K562 (cell line): ENCODE results near the gene PIH1D1. TPM values are rescaled to one million over a fixed set of nuclear protein-coding genes. Genes with fewer than 3 reads are reported as not detected.
A peak's percentile ranks its signal among the peaks of the same experiment; 100 is the strongest.

ENCODE experiments used
- CHD1 ChIP-seq: fragments of 200-600 bp; sonication (generic); IDR thresholded peaks from one replicate; pipeline ENCODE4 v1.6.1; 2012; ENCODE audit warnings: mild to moderate bottlenecking, moderate library complexity, low read length, inconsistent platforms
- CHD2 ChIP-seq: IDR thresholded peaks from 2 replicates; pipeline ENCODE4 v1.6.1; 2011; ENCODE audit warnings: low read depth, low read length
- CREM ChIP-seq: IDR thresholded peaks from 2 replicates; pipeline ENCODE4 v1.6.1; 2014; ENCODE audit warnings: antibody characterized with exemption, low read depth
- HEY1 ChIP-seq: fragments of 250-450 bp; sonication (Bioruptor Pico); IDR thresholded peaks from 2 replicates; pipeline ENCODE4 v1.5.0; 2020; ENCODE audit warnings: mild to moderate bottlenecking, moderate library complexity, borderline replicate concordance
- HNRNPLL ChIP-seq: fragments of 200-400 bp; formaldehyde crosslinking; IDR thresholded peaks from 2 replicates; pipeline ENCODE4 v1.6.1; 2017; ENCODE audit warnings: low read length, low read depth, mild to moderate bottlenecking; ENCODE audit not compliant: poor library complexity, severe bottlenecking
- MGA ChIP-seq: fragments of 450-650 bp; IDR thresholded peaks from 2 replicates; pipeline ENCODE4 v1.6.1; 2016; ENCODE audit warnings: mild to moderate bottlenecking, moderate library complexity
- MYNN ChIP-seq, 2 experiments: sonication (generic); formaldehyde crosslinking in 1 of 2; IDR thresholded peaks; 2 replicates each; pipeline versions ENCODE4 v1.5.0 to v1.6.1; 2016 to 2020; ENCODE audit warnings: antibody characterized with exemption in 1 of 2, missing genetic modification reagents in 1 of 2
- SREBF1 ChIP-seq: fragments of 150-350 bp; IDR thresholded peaks from 2 replicates; pipeline ENCODE4 v1.6.1; 2014; ENCODE audit warnings: antibody characterized with exemption, low read depth, low read length, borderline replicate concordance
- ZBED1 ChIP-seq: IDR thresholded peaks from 2 replicates; pipeline ENCODE4 v1.6.1; 2014
- ZBTB5 ChIP-seq: fragments of 450-650 bp; IDR thresholded peaks from 2 replicates; pipeline ENCODE4 v1.6.1; 2017; ENCODE audit warnings: antibody characterized with exemption
- ZBTB8A ChIP-seq: fragments of 450-650 bp; IDR thresholded peaks from 2 replicates; pipeline ENCODE4 v1.6.1; 2018; ENCODE audit warnings: mild to moderate bottlenecking, moderate library complexity; ENCODE audit not compliant: partially characterized antibody
- ZC3H11A ChIP-seq: IDR thresholded peaks from 2 replicates; pipeline ENCODE4 v1.6.1; 2012; ENCODE audit warnings: low read depth, low read length, improper control_type of control experiment
- ZNF395 ChIP-seq: fragments of 200-800 bp; sonication (Bioruptor generic); IDR thresholded peaks from 2 replicates; pipeline ENCODE4 v1.6.1; 2017; ENCODE audit warnings: missing genetic modification characterization, missing compliant biosample characterization
- polyA plus RNA-seq, 8 experiments: library from polyadenylated mRNA; depleted of rRNA in 4 of 8; stranded (reverse) in 5 of 8; unstranded in 3 of 8; fragments of >200 nt; fragmentation: Nextera tagmentation in 2 of 8; fragmentation: Illumina TruSeq in 1 of 8; extraction: Ambion mirVana in 2 of 8; extraction: Trizol in 1 of 8; gene quantifications; 2 replicates each; pipeline versions ENCODE4 v1.2.1 to v1.2.3, GENCODE V29; 2011 to 2014; ENCODE audit warnings: inconsistent platforms in 1 of 8, missing spikeins in 1 of 8
- total RNA-seq, 7 experiments: library from RNA; depleted of rRNA in 6 of 7; stranded (reverse); fragments of >200 nt in 6 of 7; fragmentation: Illumina TruSeq in 2 of 7; extraction: Trizol in 2 of 7; gene quantifications; 2 replicates each; pipeline versions ENCODE4 v1.2.1 to v1.2.3, GENCODE V29; 2011 to 2021; ENCODE audit warnings: low replicate concordance in 1 of 7

PIH1D1 gene
- total and polyA plus RNA-seq, 9 of the 15 experiments (the other 6 are each of a cell fraction or from before 2014, with no cell fraction given): 26.5 to 224 (median 137) TPM

- TF ChIP-seq MYNN (IDR thresholded peaks at IDR 0.05) (no peak), MYNN (CRISPR knock-in tag; IDR thresholded peaks at IDR 0.05) (no peak), ZBTB8A (no peak), HNRNPLL (no peak), CHD1 (no peak), ZBED1 (no peak), MGA (peak; percentile 71), HEY1 (CRISPR knock-in tag) (no peak), ZC3H11A (no peak), CHD2 (no peak), ZBTB5 (no peak), ZNF395 (CRISPR knock-in tag) (no peak), CREM (peak; percentile 96), SREBF1 (no peak)
Observed at GRCh38 chr19:49436381-49437017, 15.1 kb downstream of the PIH1D1 start (continued).
